ENCODE measurements around the gene MEIS3.

The MEIS3 gene

GRCh38 chr19:47419030-47419783 lies at the start of gene MEIS3:
MEIS3 (minus strand) TSS chr19:47419527; CDS start chr19:47419081, 446 bp downstream.
- no peak for DNase-seq (ENCODE audit: low read depth)

- DNase-seq (ENCODE audit: low read depth), result no peak
Measured at GRCh38 chr19:47467914-47468313, 48.6 kb upstream of the MEIS3 start.

- no peak for DNase-seq (ENCODE audit: low read depth)
Measured at GRCh38 chr19:47465957-47466356, 46.6 kb upstream of the MEIS3 start.

GRCh38 chr19:47464675-47465419 lies 45.5 kb upstream of the MEIS3 start:
- no peak for DNase-seq (ENCODE audit: low read depth)

GRCh38 chr19:47461876-47462275 lies 42.5 kb upstream of the MEIS3 start:
- DNase-seq (ENCODE audit: low read depth), result no peak

GRCh38 chr19:47459477-47459876 lies 40.1 kb upstream of the MEIS3 start:
- DNase-seq (ENCODE audit: low read depth), result no peak

- DNase-seq (ENCODE audit: low read depth), result no peak
Measured at GRCh38 chr19:47458672-47459071, 39.3 kb upstream of the MEIS3 start.

GRCh38 chr19:47456721-47457474 lies 37.6 kb upstream of the MEIS3 start:
- no peak for DNase-seq (ENCODE audit: low read depth)

GRCh38 chr19:47450478-47450877 lies 31.2 kb upstream of the MEIS3 start:
- no peak for DNase-seq (ENCODE audit: low read depth)

- no peak for DNase-seq (ENCODE audit: low read depth)
Measured at GRCh38 chr19:47448360-47448727, 29.0 kb upstream of the MEIS3 start.

- DNase-seq (ENCODE audit: low read depth), result no peak
Measured at GRCh38 chr19:47447470-47448359, 28.4 kb upstream of the MEIS3 start.

GRCh38 chr19:47446534-47447469 lies 27.5 kb upstream of the MEIS3 start:
- DNase-seq (ENCODE audit: low read depth), result no peak

- peak; percentile 79 for DNase-seq (ENCODE audit: low read depth)
Measured at GRCh38 chr19:47445937-47446402, 26.6 kb upstream of the MEIS3 start.

- no peak for DNase-seq (ENCODE audit: low read depth)
Measured at GRCh38 chr19:47445527-47445926, 26.2 kb upstream of the MEIS3 start.

- DNase-seq (ENCODE audit: low read depth), result no peak
Measured at GRCh38 chr19:47444388-47444821, 25.1 kb upstream of the MEIS3 start.

GRCh38 chr19:47443331-47443730 lies 24.0 kb upstream of the MEIS3 start:
- DNase-seq (ENCODE audit: low read depth), result no peak

- no peak for DNase-seq (ENCODE audit: low read depth)
Measured at GRCh38 chr19:47438793-47439220, 19.5 kb upstream of the MEIS3 start.

GRCh38 chr19:47437500-47437899 lies 18.2 kb upstream of the MEIS3 start:
- DNase-seq (ENCODE audit: low read depth), result no peak

- DNase-seq (ENCODE audit: low read depth), result peak; percentile 80
Measured at GRCh38 chr19:47436712-47437401, 17.5 kb upstream of the MEIS3 start.

Data from stimulated activated CD8-positive, alpha-beta memory T cell treated with anti-CD3 and anti-CD28 coated beads, Interleukin-12 subunit alpha, Interleukin-12 subunit beta, amount 100 ng/mL, for 1 hour (primary cell).